Right hindlimb (tissue), 1 donor: ENCODE results near the gene CACNA2D3.

Experiments used
- DNase-seq: peaks from one replicate; pipeline ENCODE4 v3.0.0-alpha.2; 2018

CACNA2D3 gene

GRCh38 chr3:54171951-54172350, 49.6 kb downstream of the CACNA2D3 start:
- no peak for DNase-seq

GRCh38 chr3:54173371-54173770, 51.0 kb downstream of the CACNA2D3 start:
- DNase-seq = no peak

DNA sequence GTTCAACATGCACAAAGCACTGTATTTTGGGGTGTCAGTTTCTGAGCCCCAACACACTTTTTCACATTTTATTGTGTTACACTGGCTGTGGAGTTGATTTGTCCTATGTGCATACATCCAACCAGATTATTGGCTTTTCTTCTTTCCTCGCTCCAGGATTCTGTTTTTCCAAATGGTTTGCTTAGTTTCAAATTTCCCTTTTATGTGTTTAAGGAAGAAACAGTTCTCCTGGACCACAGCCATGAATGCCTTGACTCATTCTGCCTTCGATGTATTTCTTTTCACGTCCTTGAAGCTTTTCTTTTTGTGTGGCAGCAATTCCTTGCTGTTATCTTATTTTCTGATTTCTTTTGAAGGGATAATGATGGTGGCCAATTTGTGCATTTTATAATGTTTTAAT, 53.8 kb downstream of the CACNA2D3 start:
- DNase-seq = no peak

DNA sequence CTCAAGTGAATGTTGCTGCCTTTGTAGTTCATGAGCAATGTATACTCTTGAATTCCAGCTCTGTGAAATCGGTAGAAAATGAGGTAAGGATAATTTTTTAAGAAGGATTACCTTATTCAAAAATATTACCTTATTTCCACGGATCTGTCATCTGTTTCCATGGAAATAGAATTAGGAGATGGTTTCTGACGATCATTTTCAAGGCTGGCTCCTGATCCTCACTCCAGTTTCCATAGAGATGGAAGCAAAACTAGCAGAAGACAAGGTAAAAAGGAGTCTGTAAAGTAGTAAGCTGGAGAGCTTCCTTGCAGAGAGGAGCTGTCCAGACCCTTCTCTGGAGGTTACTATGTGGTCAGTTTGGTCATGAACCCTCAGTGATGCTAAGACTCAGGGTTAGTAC, 55.5 kb downstream of the CACNA2D3 start:
- DNase-seq = no peak

- no peak for DNase-seq
Measured at GRCh38 chr3:54178376-54178775, 56.0 kb downstream of the CACNA2D3 start.

DNA sequence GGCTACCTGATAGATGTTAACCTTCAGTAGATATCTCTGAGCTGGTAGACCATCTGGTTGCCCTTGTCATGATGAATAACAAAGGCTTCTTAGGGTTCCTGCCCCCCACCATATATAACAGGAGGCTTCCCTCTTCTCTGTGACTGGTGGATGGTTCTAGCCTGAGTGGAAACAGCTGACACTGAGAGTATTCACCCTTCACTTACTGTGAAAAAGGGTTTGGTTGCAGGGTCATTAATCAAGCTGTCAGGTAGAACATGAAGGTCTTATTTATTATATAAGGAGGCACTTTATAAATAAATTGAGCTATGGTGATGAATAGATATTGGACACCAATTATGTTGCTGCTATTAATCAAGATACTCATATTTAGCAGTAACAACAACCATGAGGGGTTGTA, 58.6 kb downstream of the CACNA2D3 start:
- no peak for DNase-seq

DNA sequence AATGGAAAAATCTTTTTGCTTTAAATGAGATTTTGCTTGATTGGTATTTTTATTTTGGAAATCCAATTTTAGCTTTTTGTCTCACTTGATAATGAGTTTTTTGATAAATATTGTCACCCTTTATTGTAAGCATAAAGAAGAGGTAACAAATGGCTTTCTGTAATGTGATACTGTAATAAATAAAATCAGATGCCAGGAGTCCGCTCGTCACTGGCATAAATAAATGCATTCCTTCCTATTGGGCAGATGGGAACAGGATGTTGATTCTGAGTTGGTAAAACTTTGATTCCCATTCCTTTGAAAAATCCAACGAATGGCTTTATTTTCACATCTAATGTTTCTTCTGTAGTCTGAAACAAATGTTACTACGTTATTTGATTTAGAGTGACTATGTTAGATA, 59.9 kb downstream of the CACNA2D3 start:
- DNase-seq = no peak

GRCh38 chr3:54185740-54186139, 63.4 kb downstream of the CACNA2D3 start:
- no peak for DNase-seq

- DNase-seq = peak; percentile 49
Measured at GRCh38 chr3:54188176-54188791, 65.9 kb downstream of the CACNA2D3 start.

DNA sequence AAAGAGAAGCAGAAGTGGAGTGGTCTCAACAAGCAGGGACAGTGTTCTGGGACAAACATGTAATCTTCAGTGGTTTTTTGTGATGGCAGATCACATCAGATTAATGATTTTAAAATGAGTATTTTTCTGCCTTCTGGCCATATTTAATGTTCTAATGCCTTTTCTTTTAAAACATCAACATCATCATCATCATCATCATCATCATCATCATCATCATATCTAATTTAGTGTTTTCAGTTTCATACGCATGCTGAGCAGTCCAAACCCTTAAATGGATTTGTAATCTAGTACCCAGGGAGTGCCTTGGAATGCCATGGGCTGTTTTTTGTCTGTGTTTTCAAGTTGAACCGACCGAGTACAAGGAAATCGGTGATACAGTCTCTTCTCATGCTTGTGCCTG, 68.9 kb downstream of the CACNA2D3 start:
- no peak for DNase-seq

GRCh38 chr3:54192026-54192425, 69.7 kb downstream of the CACNA2D3 start:
- DNase-seq = no peak

DNA sequence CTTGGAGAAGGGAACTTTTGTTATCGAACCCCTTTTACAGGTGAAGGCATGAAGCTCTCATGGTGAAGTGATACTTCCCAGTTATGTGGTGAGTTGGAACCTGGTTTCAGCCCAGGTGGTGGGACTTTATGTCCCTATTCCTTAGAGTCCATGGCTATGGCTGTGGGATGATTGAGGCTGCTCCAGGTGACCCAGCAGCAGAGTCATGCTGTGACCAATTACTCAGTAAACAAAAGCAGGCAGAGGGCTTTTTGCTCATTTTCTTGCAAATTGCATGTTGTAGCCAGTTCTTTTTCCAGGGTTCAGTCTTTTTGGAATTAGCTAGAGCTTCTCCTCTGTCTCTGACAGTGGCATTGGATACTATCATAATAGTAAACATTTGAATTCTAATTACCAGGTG, 70.7 kb downstream of the CACNA2D3 start:
- DNase-seq = no peak

DNA sequence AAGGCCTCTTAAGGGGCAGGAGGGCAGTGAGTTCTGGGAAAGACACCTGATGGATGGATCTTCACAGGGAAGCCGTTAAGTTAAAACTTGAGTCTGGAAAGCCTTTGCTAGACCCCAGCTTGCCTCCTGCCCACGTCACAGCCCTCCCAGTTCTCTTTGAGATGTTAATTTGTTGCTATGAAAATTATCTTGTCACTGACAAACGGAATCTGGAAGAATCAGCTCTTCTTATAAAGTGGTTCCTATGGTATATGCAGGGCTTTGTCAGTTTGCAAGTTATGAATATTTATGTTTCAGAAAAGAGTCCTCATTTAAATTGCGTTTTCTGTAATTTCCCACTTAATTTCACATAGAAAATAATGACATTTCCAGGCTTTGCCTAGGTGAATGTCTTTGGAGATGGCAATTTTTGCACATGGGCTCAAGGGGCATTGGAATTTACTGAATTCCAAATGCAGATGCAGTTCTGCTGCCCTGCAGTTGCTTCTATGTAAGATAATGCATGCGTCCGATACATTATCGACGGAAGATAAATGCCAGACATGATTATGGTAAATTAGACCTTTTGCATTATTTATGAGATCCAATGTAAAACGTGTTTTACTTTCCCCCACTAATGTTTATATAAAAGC, 74.1 kb downstream of the CACNA2D3 start:
- DNase-seq = no peak

DNA sequence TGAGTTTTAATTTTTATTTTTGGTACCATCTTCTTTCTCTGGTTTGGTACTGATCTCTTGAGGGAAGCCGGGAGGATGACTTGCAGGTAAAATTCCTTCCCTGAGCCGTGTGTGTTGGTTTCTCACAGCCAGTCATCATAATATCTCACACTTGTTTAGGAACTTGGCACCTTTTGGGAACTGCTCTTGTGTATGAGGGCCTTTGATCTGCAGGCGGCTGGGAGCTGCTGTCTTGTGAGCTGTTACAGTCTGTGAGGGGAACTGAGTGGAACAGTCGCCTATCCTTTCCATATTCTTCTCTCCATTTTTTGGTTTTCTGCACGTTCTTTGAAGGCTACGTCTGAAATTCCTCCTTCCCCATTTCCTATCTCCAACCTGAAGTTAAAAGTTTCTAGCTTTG, 75.2 kb downstream of the CACNA2D3 start:
- no peak for DNase-seq

GRCh38 chr3:54198556-54198955, 76.2 kb downstream of the CACNA2D3 start:
- no peak for DNase-seq

DNA sequence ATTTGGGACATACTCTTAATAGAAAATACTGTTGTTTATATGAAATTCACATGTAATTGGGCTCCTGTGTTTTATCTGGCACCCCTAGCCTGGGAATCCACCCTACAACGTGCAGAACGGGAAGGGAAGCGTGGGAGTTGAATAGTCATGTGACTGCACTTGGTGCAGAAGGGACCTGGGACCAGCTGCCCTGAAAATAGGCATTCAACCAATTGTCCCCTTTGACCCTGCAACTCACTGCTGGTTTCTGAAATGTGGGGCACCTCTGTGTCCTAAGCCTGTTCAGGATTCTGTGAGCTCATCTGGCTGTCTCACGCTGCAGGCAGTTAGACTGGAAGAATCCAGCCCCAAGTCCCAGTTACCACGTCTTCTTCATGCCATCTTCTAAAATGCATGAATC, 79.7 kb downstream of the CACNA2D3 start:
- no peak for DNase-seq

DNA sequence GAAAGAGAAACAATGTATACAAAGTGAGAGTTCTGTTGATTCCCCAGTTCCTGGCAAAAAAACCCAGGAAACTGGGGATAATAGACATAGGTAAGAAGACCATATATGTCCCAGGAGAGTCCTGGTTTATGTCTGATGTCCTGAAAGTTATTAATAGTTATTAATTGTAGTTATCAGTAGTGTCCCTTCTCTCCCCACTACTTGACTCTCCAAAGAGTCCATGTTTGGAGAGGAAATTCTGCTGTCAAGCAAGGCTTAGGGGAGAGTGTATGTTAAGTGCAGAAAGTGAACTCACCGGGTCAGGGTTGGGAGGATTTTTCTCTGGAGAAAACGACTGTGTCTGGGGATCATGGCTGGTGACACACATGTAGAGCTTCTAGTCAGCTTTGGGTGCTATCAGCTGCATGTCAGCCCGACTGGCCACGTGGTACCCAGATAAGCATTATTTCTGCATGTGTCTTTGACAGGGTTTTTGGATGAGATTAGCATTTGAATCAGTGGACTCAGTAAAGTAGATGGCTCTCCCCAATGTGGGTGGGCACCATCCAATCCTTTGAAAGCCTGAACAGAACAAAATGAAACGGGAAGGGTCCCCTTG, 80.4 kb downstream of the CACNA2D3 start:
- no peak for DNase-seq

DNA sequence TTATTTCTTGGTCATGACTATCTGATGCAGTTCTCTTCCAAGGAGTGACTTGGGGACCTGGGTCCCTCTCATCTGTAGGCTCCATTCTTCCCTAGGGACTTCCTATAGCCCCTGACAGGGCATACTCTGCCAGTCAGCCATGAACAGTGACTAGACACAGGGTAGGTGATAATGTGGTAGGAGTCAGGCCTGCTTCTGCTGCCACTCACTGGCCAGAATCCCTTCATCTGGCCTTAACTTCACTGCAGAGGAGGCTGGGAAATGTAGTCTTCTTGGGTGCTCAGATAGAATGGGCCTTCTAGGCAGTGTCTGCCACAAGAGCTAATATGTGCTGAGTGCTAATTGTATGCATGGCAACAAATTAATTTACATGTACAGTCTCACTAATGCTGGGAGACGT, 84.5 kb downstream of the CACNA2D3 start:
- DNase-seq = no peak

DNA sequence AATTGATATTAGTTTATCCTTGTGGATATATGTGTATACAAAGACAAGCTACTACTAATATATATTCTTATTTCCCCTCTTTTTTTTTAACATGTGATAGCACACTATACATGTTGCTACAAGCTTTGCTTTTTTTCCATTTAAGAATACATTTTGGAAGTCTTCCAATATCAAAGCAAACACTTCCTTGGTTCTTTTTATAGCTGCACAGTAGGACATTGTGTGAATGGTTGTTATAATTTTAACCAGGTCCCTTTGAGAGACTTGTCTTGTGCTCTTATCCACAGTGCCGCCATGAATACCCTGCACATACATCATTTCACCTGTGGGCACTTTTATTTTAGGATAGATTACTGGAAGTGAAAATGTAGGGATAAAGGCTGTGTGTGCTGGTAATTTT, 88.7 kb downstream of the CACNA2D3 start:
- no peak for DNase-seq

DNA sequence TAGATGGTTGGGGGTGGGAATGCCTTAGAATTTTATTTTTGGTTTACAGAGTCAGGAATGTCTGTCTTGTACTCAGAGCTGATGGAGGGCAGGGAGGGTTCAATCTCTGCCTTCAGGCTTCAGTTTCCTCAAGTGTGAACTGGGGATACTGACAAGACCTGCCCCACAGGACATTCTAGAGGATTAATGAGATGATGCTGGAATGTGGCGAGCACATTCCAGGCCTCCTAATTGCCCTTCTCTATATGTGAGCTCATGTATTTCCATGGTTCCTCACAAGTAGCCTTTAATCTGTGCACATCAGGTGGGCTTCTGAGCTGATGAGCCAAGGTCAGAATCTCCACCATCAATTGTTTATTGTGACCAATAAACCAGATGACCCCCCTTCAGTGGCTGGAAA, 90.4 kb downstream of the CACNA2D3 start:
- no peak for DNase-seq

GRCh38 chr3:54213907-54214306, 91.6 kb downstream of the CACNA2D3 start:
- DNase-seq = no peak

- DNase-seq = no peak
Measured at GRCh38 chr3:54214845-54215244, 92.5 kb downstream of the CACNA2D3 start.

DNA sequence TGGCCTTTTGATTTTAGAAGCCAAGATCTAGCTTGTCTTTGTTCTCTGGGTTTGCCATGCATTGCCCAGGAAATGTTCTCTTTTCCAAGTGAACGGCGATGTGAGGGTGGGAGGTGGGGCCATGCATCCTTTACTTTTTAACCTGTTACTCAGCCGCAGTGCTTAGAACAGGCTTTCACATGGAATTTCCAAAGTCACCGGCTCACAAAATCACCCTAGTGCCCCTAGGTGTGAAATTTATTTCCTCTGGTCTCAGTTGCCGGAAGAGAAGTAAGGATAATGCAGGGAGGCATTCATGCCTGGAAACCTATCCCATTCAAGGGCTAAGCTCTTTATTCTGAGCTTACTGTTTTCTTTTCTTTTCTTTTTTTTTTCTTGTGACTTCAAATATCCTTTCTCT, 93.2 kb downstream of the CACNA2D3 start:
- DNase-seq = no peak

- no peak for DNase-seq
Measured at GRCh38 chr3:54217828-54218227, 95.5 kb downstream of the CACNA2D3 start.

DNA sequence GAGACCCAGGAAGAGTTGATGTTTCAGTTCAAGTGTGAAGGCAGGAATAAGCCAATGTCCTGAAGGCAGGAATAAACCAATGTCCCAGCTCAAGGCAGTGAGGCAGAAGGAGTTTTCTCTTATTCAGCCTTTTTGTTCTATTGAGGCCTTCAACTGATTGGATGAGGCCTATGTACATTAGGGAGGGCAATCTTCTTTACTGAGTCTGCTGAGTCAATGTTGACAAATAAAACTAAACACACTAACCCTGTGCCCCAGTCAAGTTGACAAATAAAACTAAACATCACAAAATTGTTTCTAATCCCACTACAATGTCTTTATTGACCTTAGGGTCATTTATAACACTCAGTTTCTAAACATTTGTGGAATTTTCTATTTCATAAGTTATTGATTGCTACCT, 100.0 kb downstream of the CACNA2D3 start:
- no peak for DNase-seq
